ENCODE results near the gene PTPRD.

- TF ChIP-seq CTCF (IDR thresholded peaks at IDR 0.05): no peak
- TF ChIP-seq EP300 (IDR thresholded peaks at IDR 0.05): no peak
Measured at GRCh38 chr9:9783711-9784110, 829.1 kb downstream of the PTPRD start.

Measured in ovary (tissue), 3 donors.